Inflammatory macrophage treated with lipopolysaccharide for 1 hour (primary cell): Measurements from ENCODE around the gene MARCHF5.
"Not testable (repeated sequence)": the region's sequence is repeated elsewhere in the genome, so short reads cannot be mapped to it uniquely, and the experiment has no call there.

Experiments
- DNase-seq, 2 donors: peaks; one replicate each; pipeline ENCODE4 v3.0.0-alpha.2; 2020 to 2022

Gene MARCHF5

GRCh38 chr10:92305133-92306072 lies 14.4 kb downstream of the MARCHF5 start:
- no peak for DNase-seq

GRCh38 chr10:92309272-92309671 lies 18.3 kb downstream of the MARCHF5 start:
- DNase-seq, result no peak

GRCh38 chr10:92313750-92314149 lies 22.8 kb downstream of the MARCHF5 start:
- no peak for DNase-seq

- no peak for DNase-seq
These were observed 25.6 kb downstream of the MARCHF5 start for GRCh38 chr10:92316610-92317009.

GRCh38 chr10:92323079-92323478 lies 32.1 kb downstream of the MARCHF5 start:
- no peak for DNase-seq

- DNase-seq, result no peak
These were observed 36.8 kb downstream of the MARCHF5 start for GRCh38 chr10:92327445-92328433.

- DNase-seq, result no peak
These were observed 38.0 kb downstream of the MARCHF5 start for GRCh38 chr10:92328993-92329392.

- not testable (repeated sequence) for DNase-seq
These were observed 39.0 kb downstream of the MARCHF5 start for GRCh38 chr10:92329927-92330326.

GRCh38 chr10:92342796-92343195 lies 51.8 kb downstream of the MARCHF5 start:
- DNase-seq, result no peak

- DNase-seq, result not testable (repeated sequence)
These were observed 54.6 kb downstream of the MARCHF5 start for GRCh38 chr10:92345575-92345974.

GRCh38 chr10:92347035-92347676 lies 56.2 kb downstream of the MARCHF5 start:
- not testable (repeated sequence) for DNase-seq

- no peak for DNase-seq
These were observed 59.4 kb downstream of the MARCHF5 start for GRCh38 chr10:92350411-92350810.

- no peak for DNase-seq
These were observed 63.6 kb downstream of the MARCHF5 start for GRCh38 chr10:92354587-92354986.

GRCh38 chr10:92356041-92356440 lies 65.1 kb downstream of the MARCHF5 start:
- no peak for DNase-seq

GRCh38 chr10:92363498-92363897 lies 72.5 kb downstream of the MARCHF5 start:
- no peak for DNase-seq

GRCh38 chr10:92366412-92367021 lies 75.5 kb downstream of the MARCHF5 start:
- DNase-seq, result no peak

- DNase-seq, result no peak
These were observed 87.0 kb downstream of the MARCHF5 start for GRCh38 chr10:92377962-92378361.

- DNase-seq, result no peak
These were observed 90.6 kb downstream of the MARCHF5 start for GRCh38 chr10:92381543-92381954.

- no peak for DNase-seq
These were observed 91.7 kb downstream of the MARCHF5 start for GRCh38 chr10:92382631-92383030.

- no peak for DNase-seq
These were observed 93.8 kb downstream of the MARCHF5 start for GRCh38 chr10:92384741-92385140.

- peak; percentile 10 to 20 for DNase-seq
These were observed 94.9 kb downstream of the MARCHF5 start for GRCh38 chr10:92385831-92386230.

GRCh38 chr10:92387289-92387940 lies 96.4 kb downstream of the MARCHF5 start:
- peak in 1 of 2 donors; percentile 44 for DNase-seq
